CD4-positive, alpha-beta T cell (primary cell): ENCODE results near the gene GP1BB. TPM values are rescaled to one million over a fixed set of nuclear protein-coding genes. Genes with fewer than 3 reads are reported as not detected.

ENCODE experiments used
- ATAC-seq: fragments of 200-7000 bp; cut with Tn5 transposase; one replicate; pipeline ENCODE4 v1.10.0; 2022; ENCODE audit warnings: mild to moderate bottlenecking; ENCODE audit not compliant: poor library complexity
- CTCF ChIA-PET: fragments of 350-600 bp; sonication (Branson Sonifier 250); formaldehyde crosslinking; loops from one replicate; lab custom pipeline; 2021; ENCODE audit warnings: antibody characterized with exemption, inconsistent platforms; lab: Charles Lee
- POLR2A ChIA-PET: fragments of 350-600 bp; sonication (Branson Sonifier 250); formaldehyde crosslinking; loops from one replicate; lab custom pipeline; 2021; ENCODE audit warnings: antibody characterized with exemption, inconsistent platforms; lab: Charles Lee
- DNase-seq, 14 experiments: peaks; one replicate each; pipeline ENCODE4 v3.0.0-alpha.2; 2013 to 2020; ENCODE audit warnings: mixed read lengths in 2 of 14
- H3K27ac ChIP-seq, 2 donors: one replicate each; pipeline versions ENCODE4 v1.5.1 to v1.7.0; 2013; ENCODE audit warnings: low read length in 2 of 2, low read depth in 1 of 2, mild to moderate bottlenecking in 1 of 2
- H3K27me3 ChIP-seq, 2 experiments: 1 replicate in 1 of 2; 2 replicates in 1 of 2; pipeline versions ENCODE4 v1.6.1 to v1.7.0; 2013; ENCODE audit warnings: low read length in 2 of 2, control low read depth in 1 of 2, mild to moderate bottlenecking in 1 of 2, moderate library complexity in 1 of 2; ENCODE audit not compliant: insufficient read depth in 2 of 2, control insufficient read depth in 1 of 2
- H3K36me3 ChIP-seq: one replicate; pipeline ENCODE4 v1.6.1; 2013; ENCODE audit warnings: low read length, control low read depth; ENCODE audit not compliant: insufficient read depth
- H3K4me1 ChIP-seq: one replicate; pipeline ENCODE4 v1.6.1; 2013; ENCODE audit warnings: low read length, control low read depth; ENCODE audit not compliant: insufficient read depth
- H3K4me3 ChIP-seq: one replicate; pipeline ENCODE4 v1.5.1; 2013; ENCODE audit warnings: mild to moderate bottlenecking, low read length, moderate library complexity
- H3K9me3 ChIP-seq, 2 experiments: 1 replicate in 1 of 2; 2 replicates in 1 of 2; pipeline versions ENCODE4 v1.6.1 to v1.7.0; 2013; ENCODE audit warnings: low read length in 2 of 2, mild to moderate bottlenecking in 2 of 2, control low read depth in 1 of 2, moderate library complexity in 1 of 2; ENCODE audit not compliant: control insufficient read depth in 1 of 2, insufficient read depth in 1 of 2
- H3K27ac Mint-ChIP-seq: one replicate; pipeline ENCODE4 v1.8.0; 2020; ENCODE audit warnings: mixed read lengths
- H3K27me3 Mint-ChIP-seq: one replicate; pipeline ENCODE4 v1.8.0; 2021; ENCODE audit warnings: mixed read lengths
- H3K36me3 Mint-ChIP-seq: one replicate; pipeline ENCODE4 v1.8.0; 2021; ENCODE audit warnings: low read depth, mixed read lengths
- H3K4me1 Mint-ChIP-seq: one replicate; pipeline ENCODE4 v1.8.0; 2021; ENCODE audit warnings: low read depth, mixed read lengths
- H3K4me3 Mint-ChIP-seq: one replicate; pipeline ENCODE4 v1.8.0; 2020; ENCODE audit warnings: mild to moderate bottlenecking, mixed read lengths
- H3K9me3 Mint-ChIP-seq: one replicate; pipeline ENCODE4 v1.8.0; 2020; ENCODE audit warnings: mixed read lengths
- CTCF ChIP-seq: fragments of 200-600 bp; IDR thresholded peaks from one replicate; pipeline ENCODE4 v1.8.0; 2022; ENCODE audit warnings: antibody characterized with exemption, mild to moderate bottlenecking
- intact Hi-C, 2 experiments: fragments of 100-400 bp; cut with DNase I in 1 of 2; cut with micrococcal nuclease in 1 of 2; formaldehyde crosslinking; loops; one replicate each; pipeline versions ENCODE4 v1.15.1 to v1.9.0; 2023 to 2025; cut with DNase I, micrococcal nuclease
- total RNA-seq, 174 experiments: library from RNA in 2 of 174; stranded (reverse) in 2 of 174; gene quantifications; one replicate each; pipeline ENCODE4 v1.2.3 and lab custom pipeline; 2021 to 2026

Gene GP1BB
- total RNA-seq, 2 experiments from 2014 or later, result 0.22 TPM; not detected in 1

DNA sequence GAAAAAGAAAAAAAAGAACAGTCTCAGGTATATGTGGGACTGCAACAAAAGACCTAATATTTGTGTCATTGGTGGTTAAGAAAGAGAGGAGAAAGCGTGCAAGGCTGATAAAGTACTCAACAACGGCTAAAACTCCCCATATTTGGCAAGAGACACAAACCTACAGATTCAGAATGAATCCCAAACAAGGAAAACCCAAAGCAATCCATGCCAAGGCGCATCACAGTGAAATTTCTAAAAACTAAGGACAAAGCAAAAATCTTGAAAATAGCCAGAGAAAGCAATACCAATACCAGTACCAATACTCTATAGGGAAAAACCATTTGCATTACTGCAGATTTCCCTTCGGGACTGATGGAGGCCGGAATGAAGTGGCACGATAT lies 41.5 kb upstream of the GP1BB start:
- Histone ChIP-seq H3K36me3 (no peaks in the 10 kb centered on the region), H3K9me3 (peaks cover 0 to 6% of the 10 kb centered on the region in 2 experiments), H3K27me3 (peaks cover 19 to 22% of the 10 kb centered on the region in 2 experiments), H3K4me1 (no peaks in the 10 kb centered on the region), H3K27ac (no peak overlapping the region), H3K4me3 (no peak overlapping the region)
- Mint-ChIP-seq H3K27ac (no peak overlapping the region), H3K4me1 (no peaks in the 10 kb centered on the region), H3K36me3 (no peaks in the 10 kb centered on the region), H3K4me3 (no peak overlapping the region), H3K9me3 (no peaks in the 10 kb centered on the region), H3K27me3 (peaks cover 37% of the 10 kb centered on the region)
- ATAC-seq (no peak), DNase-seq (no peak)
- ChIA-PET POLR2A (no interaction called here), CTCF (interaction anchor here (1.1 kb wide), 1 partner anchor 48 kb away, joined by 3 read pairs; no protein-coding TSS in a partner anchor)
- TF ChIP-seq CTCF, result no peak
- intact Hi-C loops, result no loop called here

DNA sequence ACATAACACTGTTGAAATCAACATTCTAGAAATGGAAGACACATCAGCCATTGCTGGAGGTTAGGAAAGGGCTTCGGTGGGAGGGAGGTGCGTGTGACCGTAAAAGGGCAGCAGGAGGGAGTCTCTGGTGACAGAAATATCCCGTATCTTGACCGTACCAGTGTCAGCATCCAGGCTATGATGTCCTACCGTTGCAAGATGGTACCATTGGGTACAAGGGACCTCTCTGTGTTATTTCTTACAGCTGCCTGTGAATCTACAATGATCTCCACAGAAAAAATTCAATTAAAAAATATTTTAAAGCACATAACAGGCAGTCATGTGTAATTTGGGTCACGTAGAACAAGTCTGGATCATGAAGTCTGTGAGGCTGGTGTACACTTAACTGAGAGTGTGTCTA lies 36.4 kb upstream of the GP1BB start:
- Mint-ChIP-seq H3K9me3 (no peaks in the 10 kb centered on the region), H3K36me3 (no peaks in the 10 kb centered on the region), H3K27me3 (peaks cover 25% of the 10 kb centered on the region), H3K4me1 (no peaks in the 10 kb centered on the region), H3K4me3 (no peak overlapping the region), H3K27ac (no peak overlapping the region)
- DNase-seq (no peak), ATAC-seq (no peak)
- peaks cover 0 to 2% of the 10 kb centered on the region in 2 experiments for H3K27me3 ChIP-seq
- ChIA-PET POLR2A (no interaction called here), CTCF (no interaction called here)
- no peak overlapping the region for H3K27ac ChIP-seq
- intact Hi-C loops, result no loop called here
- no peaks in the 10 kb centered on the region for H3K36me3 ChIP-seq
- H3K9me3 ChIP-seq, result no peaks in the 10 kb centered on the region
- H3K4me3 ChIP-seq, result no peak overlapping the region
- H3K4me1 ChIP-seq, result no peaks in the 10 kb centered on the region
- no peak for TF ChIP-seq CTCF

GRCh38 chr22:19687561-19688300 lies 35.6 kb upstream of the GP1BB start:
- no peaks in the 10 kb centered on the region for H3K9me3 ChIP-seq
- H3K9me3 Mint-ChIP-seq, result no peaks in the 10 kb centered on the region
- no peak overlapping the region for H3K27ac Mint-ChIP-seq
- no peaks in the 10 kb centered on the region for H3K4me1 ChIP-seq
- intact Hi-C loops, result no loop called here
- DNase-seq (peak in 1 of 14 experiments; percentile 13), ATAC-seq (no peak)
- no peaks in the 10 kb centered on the region for H3K4me1 Mint-ChIP-seq
- H3K36me3 Mint-ChIP-seq, result no peaks in the 10 kb centered on the region
- no peak overlapping the region for H3K27ac ChIP-seq
- no peak overlapping the region for H3K4me3 ChIP-seq
- H3K27me3 ChIP-seq, result no peaks in the 10 kb centered on the region
- CTCF ChIA-PET, result interaction anchor here (1.4 kb wide), 1 partner anchor 8 kb away, joined by 4 read pairs; no protein-coding TSS in a partner anchor
- TF ChIP-seq CTCF, result no peak
- H3K4me3 Mint-ChIP-seq, result no peak overlapping the region
- no peaks in the 10 kb centered on the region for H3K36me3 ChIP-seq
- peaks cover 18% of the 10 kb centered on the region for H3K27me3 Mint-ChIP-seq
- POLR2A ChIA-PET, result no interaction called here
